Measurements from ENCODE around the gene TIE1. TPM values are rescaled to one million over a fixed set of nuclear protein-coding genes. Genes with fewer than 3 reads are reported as not detected.
A peak's percentile ranks its signal among the peaks of the same experiment; 100 is the strongest.

TIE1 gene
- total RNA-seq, 1 experiment from 2014 or later: 1.2 TPM

GRCh38 chr1:43308635-43309404 is 8.0 kb downstream of the TIE1 start:
- Mint-ChIP-seq H3K4me3 (no peak overlapping the region), H3K27me3 (ENCODE audit: low read depth) (peaks cover 19% of the 10 kb centered on the region), H3K4me1 (peaks cover 6 to 8% of the 10 kb centered on the region in 2 experiments; a peak in 3 of 4 replicates), H3K36me3 (ENCODE audit: insufficient read depth in 1 of 3, low read depth in 3 of 3) (no peaks in the 10 kb centered on the region; a peak in 1 of 7 replicates), H3K9me3 (no peaks in the 10 kb centered on the region), H3K27ac (peak overlapping the region in 1 of 3 experiments; percentile 73; a peak in 1 of 7 replicates)
- TF ChIP-seq, protein P1, sequence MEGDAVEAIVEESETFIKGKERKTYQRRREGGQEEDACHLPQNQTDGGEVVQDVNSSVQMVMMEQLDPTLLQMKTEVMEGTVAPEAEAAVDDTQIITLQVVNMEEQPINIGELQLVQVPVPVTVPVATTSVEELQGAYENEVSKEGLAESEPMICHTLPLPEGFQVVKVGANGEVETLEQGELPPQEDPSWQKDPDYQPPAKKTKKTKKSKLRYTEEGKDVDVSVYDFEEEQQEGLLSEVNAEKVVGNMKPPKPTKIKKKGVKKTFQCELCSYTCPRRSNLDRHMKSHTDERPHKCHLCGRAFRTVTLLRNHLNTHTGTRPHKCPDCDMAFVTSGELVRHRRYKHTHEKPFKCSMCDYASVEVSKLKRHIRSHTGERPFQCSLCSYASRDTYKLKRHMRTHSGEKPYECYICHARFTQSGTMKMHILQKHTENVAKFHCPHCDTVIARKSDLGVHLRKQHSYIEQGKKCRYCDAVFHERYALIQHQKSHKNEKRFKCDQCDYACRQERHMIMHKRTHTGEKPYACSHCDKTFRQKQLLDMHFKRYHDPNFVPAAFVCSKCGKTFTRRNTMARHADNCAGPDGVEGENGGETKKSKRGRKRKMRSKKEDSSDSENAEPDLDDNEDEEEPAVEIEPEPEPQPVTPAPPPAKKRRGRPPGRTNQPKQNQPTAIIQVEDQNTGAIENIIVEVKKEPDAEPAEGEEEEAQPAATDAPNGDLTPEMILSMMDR (conservative IDR thresholded peaks at IDR 0.05): no peak
- WGBS (ENCODE audit: extremely low coverage, insufficient read length, low lambda C conversion rate): no CpG with 5 or more reads among the region's 20 CpGs
- Histone ChIP-seq H3K4me2 (ENCODE audit: insufficient read depth, insufficient read length, low read length) (no peak overlapping the region), H2BK120ac (ENCODE audit: low read depth, low read length, poor library complexity, severe bottlenecking) (no peak overlapping the region), H3K18ac (ENCODE audit: insufficient read length, low read depth, low read length) (no peak overlapping the region), H3K56ac (ENCODE audit: insufficient read length, low read depth, low read length) (no peak overlapping the region), H2AK5ac (ENCODE audit: insufficient read length, low read length) (no peak overlapping the region), H4K8ac (replicated peaks; ENCODE audit: insufficient read length, low read depth, low read length) (no peak overlapping the region), H3K9ac (ENCODE audit: extremely low read depth, insufficient read length, low read length) (no peak overlapping the region), H2BK20ac (ENCODE audit: low read depth, low read length, poor library complexity, severe bottlenecking) (no peak overlapping the region), H3T11ph (ENCODE audit: low read length) (no peak overlapping the region), H2BK15ac (ENCODE audit: low read depth, low read length) (no peak overlapping the region), H3K23ac (ENCODE audit: insufficient read length, low read depth, low read length) (no peak overlapping the region), H2BK5ac (ENCODE audit: insufficient read length, low read length) (no peak overlapping the region), H2AFZ (ENCODE audit: low read length) (no peak overlapping the region), H3K27ac (ENCODE audit: insufficient read length, low read depth, low read length) (no peak overlapping the region), H4K5ac (ENCODE audit: insufficient read length, low read depth, low read length) (no peak overlapping the region), H2BK12ac (ENCODE audit: insufficient read length, low read depth, low read length) (no peak overlapping the region), H3K23me2 (ENCODE audit: insufficient read length, low read depth, low read length, poor library complexity, severe bottlenecking) (no peaks in the 10 kb centered on the region), H3K14ac (ENCODE audit: insufficient read depth, low read length) (no peak overlapping the region), H3K79me2 (ENCODE audit: insufficient read depth, low read length) (no peaks in the 10 kb centered on the region), H4K91ac (ENCODE audit: insufficient read length, low read depth, low read length) (no peak overlapping the region), H3K9me3 (ENCODE audit: control insufficient read depth, low read depth, low read length) (no peaks in the 10 kb centered on the region), H3K4ac (ENCODE audit: low read depth, low read length) (no peak overlapping the region), H3K27me3 (ENCODE audit: insufficient read depth, low read length) (no peaks in the 10 kb centered on the region), H3K79me1 (ENCODE audit: insufficient read depth, low read depth, low read length, poor library complexity, severe bottlenecking) (no peaks in the 10 kb centered on the region), H3K4me1 (ENCODE audit: insufficient read depth, low read length) (no peaks in the 10 kb centered on the region), H4K20me1 (ENCODE audit: control insufficient read depth, insufficient read depth, insufficient read length) (no peaks in the 10 kb centered on the region)
- DNase-seq: no peak
